Hepatocyte (in vitro differentiated cells): ENCODE data around the gene TENT5C.

ENCODE experiments used
- EZH2 ChIP-seq: fragments of 200-600 bp; sonication (generic); IDR thresholded peaks from 2 replicates; pipeline ENCODE4 v1.6.1; 2016; ENCODE audit warnings: antibody characterized with exemption, mild to moderate bottlenecking, borderline replicate concordance
- EZH2phosphoT487 ChIP-seq: fragments of 200-600 bp; sonication (generic); IDR thresholded peaks from one replicate; pipeline ENCODE4 v1.6.1; 2018; ENCODE audit warnings: antibody characterized with exemption, mild to moderate bottlenecking, low read depth, moderate library complexity; ENCODE audit not compliant: unreplicated experiment, severe bottlenecking
- TF ChIP-seq, protein P1 (sequence below): fragments of 200-600 bp; sonication (generic); IDR thresholded peaks from 2 replicates; pipeline ENCODE4 v1.5.1; 2016; ENCODE audit warnings: antibody characterized with exemption, mild to moderate bottlenecking; ENCODE audit not compliant: poor library complexity

GRCh38 chr1:117605164-117605773 lies 579 bp upstream of the TENT5C start:
- TF ChIP-seq, protein P1, sequence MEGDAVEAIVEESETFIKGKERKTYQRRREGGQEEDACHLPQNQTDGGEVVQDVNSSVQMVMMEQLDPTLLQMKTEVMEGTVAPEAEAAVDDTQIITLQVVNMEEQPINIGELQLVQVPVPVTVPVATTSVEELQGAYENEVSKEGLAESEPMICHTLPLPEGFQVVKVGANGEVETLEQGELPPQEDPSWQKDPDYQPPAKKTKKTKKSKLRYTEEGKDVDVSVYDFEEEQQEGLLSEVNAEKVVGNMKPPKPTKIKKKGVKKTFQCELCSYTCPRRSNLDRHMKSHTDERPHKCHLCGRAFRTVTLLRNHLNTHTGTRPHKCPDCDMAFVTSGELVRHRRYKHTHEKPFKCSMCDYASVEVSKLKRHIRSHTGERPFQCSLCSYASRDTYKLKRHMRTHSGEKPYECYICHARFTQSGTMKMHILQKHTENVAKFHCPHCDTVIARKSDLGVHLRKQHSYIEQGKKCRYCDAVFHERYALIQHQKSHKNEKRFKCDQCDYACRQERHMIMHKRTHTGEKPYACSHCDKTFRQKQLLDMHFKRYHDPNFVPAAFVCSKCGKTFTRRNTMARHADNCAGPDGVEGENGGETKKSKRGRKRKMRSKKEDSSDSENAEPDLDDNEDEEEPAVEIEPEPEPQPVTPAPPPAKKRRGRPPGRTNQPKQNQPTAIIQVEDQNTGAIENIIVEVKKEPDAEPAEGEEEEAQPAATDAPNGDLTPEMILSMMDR: no peak
- TF ChIP-seq EZH2phosphoT487 (no peak), EZH2 (no peak)
